GM18868 (cell line): Measurements from ENCODE around the gene SOX15.

Experiments
- ATAC-seq: cut with Tn5 transposase; IDR thresholded peaks from one replicate; pipeline ENCODE4 v1.9.1; 2021; ENCODE audit warnings: mild to moderate bottlenecking, moderate library complexity; ENCODE audit not compliant: unreplicated experiment

Gene SOX15

DNA sequence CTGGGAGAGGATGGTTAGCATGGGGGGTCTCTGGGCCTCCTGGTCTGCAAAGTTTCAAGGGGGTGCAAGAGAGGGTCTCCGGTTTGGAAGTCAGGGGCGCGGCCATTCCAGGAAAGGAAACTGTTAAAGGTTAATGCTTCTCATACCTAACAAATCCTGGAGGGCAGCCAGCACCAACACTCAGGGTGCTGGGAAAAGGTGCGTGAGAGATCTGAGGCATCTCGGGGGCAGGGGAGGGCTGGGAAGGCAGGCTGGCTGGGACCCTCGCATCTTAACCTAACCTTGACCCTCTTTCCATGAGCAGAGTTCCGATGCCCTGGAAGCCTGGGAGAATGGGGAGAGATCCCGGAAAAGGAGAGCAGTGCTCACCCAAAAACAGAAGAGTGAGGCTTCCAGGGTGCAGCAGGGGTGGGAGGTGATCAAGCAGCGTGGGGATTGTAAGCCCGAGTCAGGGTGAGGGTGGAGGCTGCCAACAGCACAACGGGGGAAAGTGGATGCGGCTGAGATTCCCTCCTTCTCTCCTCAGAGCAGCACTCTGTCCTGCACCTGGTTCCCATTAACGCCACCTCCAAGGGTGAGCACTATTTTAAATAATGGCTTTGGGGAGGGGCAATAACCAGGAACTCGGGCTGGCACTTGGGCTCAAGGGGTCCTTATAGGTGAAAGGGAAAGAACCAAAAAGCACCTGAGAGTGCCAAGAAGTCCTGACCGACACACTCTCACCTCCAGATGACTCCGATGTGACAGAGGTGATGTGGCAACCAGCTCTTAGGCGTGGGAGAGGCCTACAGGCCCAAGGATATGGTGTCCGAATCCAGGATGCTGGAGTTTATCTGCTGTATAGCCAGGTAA, 30.3 kb downstream of the SOX15 start:
- no peak for ATAC-seq

- ATAC-seq: no peak
Observed at GRCh38 chr17:7558544-7559319, 31.2 kb downstream of the SOX15 start, which contains the start of gene TNFSF13. Gene TNFSF13 (plus strand): TSS chr17:7558750. CDS start chr17:7559040, 290 bp downstream.

GRCh38 chr17:7557775-7558543, 31.9 kb downstream of the SOX15 start:
- peak; percentile 30 for ATAC-seq

- ATAC-seq: no peak
Observed at GRCh38 chr17:7557147-7557764, 32.6 kb downstream of the SOX15 start.

DNA sequence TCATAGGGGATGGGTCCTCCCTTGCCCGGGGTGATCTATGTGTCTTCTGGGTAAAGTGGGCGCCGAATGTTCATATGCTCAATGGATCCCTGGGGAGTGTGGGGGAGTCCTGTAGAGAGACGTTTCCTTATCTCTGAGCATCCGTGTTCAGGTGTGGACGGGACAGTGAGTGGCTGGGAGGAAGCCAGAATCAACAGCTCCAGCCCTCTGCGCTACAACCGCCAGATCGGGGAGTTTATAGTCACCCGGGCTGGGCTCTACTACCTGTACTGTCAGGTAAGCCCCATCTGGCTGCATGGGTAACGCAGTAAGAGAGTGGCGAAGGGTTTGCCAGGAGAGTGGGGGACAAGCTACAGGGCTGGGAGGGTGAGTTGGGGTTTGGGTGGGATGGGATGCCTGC, 33.3 kb downstream of the SOX15 start:
- ATAC-seq: no peak

DNA sequence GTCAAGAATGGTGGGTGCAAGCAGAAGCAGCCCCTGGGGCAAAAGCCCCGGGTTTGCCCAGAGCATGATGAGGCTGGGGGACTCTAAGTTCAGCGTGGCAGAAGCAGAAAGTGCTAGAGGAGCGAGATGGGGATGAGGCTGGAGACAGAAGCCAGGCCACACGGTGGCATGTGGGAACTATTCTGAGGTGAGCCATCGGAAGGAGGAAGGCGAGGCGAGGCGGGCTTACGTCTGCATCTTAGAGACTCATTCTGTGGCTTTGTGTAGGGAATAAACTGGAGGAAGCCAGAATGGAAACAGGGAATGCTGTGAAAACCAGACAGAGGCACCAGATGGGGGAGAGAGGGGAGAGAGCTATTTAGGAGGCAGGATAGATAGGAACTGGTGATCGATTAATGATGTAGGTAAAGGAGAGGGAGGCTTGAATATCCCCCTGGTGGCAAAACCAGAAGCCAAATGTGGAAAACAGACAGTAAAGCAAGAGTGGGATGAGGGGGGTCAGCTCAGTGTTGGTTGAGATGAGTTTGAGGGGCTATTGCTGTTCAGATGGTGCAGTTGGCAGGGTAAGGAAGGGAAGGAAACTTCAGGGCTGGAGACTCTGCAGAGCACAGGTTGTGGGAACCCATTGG, 34.5 kb downstream of the SOX15 start:
- ATAC-seq: no peak

DNA sequence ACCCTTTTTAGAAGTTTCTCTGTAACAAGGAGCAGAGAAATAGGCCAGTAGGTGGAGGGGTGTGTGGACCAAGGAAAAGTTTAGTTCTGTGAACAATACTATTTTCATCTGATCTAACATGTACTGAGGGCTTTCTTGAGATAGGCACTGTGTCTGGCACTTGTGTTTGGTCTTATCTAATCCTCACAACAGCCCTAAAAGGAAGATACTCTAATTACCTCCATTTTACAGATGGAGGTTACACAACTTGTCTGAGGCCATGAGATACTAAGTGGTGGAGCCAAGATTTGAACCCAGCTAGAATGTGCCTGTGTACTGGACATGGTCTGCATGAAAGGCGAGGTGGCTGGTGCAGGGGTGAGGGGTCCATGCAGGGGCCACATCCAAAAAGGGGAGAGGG, 36.5 kb downstream of the SOX15 start:
- no peak for ATAC-seq

GRCh38 chr17:7552621-7553051, 37.3 kb downstream of the SOX15 start:
- ATAC-seq: peak; percentile 63

- no peak for ATAC-seq
Observed at GRCh38 chr17:7551396-7551795, 38.5 kb downstream of the SOX15 start.

DNA sequence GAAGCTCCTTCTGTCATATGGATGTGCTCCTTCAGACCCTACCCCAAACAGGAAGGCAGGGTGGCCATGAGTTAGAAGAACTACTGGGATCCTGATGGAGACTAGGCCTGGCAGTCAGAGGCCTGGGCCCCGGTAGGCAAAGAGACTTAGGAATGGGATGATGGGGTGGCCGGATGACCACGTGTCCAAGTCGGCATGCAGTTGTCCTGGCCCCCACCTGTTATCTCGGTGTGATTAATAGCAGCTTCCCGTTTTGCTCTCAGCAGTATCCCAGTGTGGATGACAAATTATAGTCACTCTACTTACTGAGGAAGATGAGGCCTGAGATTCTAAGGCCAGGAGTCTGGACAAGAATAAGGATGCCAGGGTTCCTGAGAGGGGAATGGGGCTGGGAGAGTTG, 39.5 kb downstream of the SOX15 start:
- ATAC-seq: no peak

GRCh38 chr17:7549401-7550055, 40.4 kb downstream of the SOX15 start:
- ATAC-seq: no peak

DNA sequence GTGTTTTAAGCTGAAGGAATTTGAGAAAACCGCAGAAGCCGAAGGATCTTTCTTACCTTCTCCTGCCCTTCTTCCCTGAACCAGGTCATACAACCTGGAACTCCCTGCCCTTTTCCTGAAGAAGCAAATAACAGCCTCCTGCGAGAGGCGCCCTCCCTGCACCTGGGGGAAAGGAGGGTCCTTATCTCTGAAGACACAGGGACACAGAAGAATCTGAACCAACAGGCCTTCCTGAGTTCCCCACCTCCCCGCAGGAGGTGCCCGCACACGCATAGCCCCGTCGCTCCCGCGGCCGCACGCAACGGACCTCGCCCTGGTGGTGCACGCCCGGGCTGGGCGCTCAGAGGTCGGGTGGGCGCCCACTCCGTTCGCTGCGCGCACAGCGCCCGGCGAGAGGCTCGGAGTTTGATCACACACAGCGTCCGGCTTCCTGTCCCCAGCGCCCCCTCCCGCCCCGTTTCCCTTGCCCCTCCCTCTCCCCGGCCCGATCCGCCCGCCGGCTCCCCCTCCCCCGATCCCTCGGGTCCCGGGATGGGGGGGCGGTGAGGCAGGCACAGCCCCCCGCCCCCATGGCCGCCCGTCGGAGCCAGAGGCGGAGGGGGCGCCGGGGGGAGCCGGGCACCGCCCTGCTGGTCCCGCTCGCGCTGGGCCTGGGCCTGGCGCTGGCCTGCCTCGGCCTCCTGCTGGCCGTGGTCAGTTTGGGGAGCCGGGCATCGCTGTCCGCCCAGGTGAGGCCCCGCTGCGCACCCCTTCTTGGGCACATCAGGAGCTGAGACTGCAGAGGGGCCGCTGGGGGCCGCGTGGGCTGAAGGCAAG, 41.1 kb downstream of the SOX15 start, which contains the start of gene TNFSF12:
Gene TNFSF12 (plus strand): TSS at position 474 of the 816 bp plus-strand sequence. CDS start 96 bp downstream, at position 570.
- no peak for ATAC-seq

- ATAC-seq: no peak
Observed at GRCh38 chr17:7544911-7545310, 45.0 kb downstream of the SOX15 start.

DNA sequence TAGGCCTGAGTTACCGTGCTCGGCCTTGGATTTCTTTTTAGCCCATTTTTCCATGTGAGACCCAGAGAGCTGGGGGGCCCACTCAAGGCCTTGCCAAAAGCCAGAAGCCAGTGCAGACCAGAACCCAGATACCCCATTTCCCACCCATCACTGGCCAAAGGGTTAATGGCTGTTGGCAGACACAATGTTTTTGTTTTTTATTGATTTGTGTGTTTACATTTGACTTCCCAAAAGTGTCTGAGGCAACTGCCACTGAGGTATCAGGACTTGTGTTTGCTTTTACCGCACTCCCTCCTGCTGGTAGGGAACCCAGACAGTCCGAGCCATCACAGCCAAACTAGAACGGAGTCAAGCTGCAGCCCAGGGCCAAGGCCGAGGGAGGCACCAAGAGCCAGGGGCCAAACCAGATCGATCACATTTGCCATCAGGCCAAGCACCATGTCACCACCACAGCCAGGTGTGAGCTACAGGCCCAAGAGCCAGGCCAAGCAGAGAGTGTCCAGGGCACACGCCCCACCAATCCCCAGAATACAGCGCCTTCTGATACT, 48.7 kb downstream of the SOX15 start:
- no peak for ATAC-seq

DNA sequence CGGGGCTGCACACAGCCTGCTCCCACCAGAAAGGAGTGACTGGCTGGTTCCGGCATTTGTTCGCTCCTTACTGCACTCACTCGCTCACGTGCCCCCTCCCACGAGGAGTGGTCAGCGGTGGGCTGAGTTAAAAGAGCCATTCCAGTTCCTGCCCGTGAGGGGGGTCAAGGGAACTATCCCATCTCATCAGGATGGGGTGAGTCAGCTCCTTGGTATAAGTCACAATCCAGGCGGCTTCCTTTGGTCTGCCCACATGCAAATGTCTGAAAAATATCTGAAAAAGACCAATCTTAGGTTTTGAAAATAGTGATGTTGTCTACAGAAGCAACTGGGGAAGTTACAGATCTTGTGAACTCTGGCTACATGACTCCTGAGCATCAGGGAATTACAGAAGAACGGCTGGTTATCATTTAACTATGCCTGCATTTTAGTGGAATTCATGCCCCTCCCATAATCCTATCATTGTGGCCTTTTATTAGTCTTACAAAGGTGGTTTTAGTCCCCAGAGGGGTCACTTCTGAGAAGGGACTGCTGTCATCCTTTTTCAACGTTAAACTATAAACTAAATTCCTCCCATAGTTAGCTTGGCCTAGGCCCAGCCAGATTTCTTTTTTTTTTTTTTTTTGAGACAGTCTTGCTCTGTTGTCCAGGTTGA, 50.9 kb downstream of the SOX15 start:
- no peak for ATAC-seq
